NB4 (cell line): ENCODE results near the gene GOLGA1.

Source experiments
- POLR2A ChIP-seq: IDR thresholded peaks from 2 replicates; pipeline ENCODE4 v1.6.1; 2011; ENCODE audit warnings: mild to moderate bottlenecking; ENCODE audit not compliant: insufficient read length; ENCODE audit errors: extremely low read depth
- TF ChIP-seq, protein P1 (sequence below): IDR thresholded peaks from one replicate; pipeline ENCODE4 v1.5.1; 2012; ENCODE audit warnings: low read depth, low read length

DNA sequence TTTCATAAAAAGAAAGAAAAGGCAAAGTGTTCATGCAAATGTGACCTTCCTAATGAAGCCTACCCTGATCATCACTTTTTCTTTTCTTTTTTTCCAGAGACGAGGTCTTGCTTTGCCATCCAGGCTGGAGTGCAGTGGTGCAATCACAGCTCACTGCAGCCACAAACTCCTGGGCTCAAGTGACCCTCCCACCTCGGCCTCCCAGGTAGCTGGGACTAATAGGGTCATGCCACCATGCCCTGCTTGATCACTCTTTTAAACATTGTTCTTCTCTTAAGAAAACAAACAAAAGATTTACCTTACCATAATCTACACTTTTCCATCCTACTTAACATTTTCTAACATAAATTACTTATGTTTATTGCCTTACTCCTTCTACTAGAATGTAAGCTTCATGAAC lies 8.5 kb upstream of the GOLGA1 start:
- TF ChIP-seq, protein P1, sequence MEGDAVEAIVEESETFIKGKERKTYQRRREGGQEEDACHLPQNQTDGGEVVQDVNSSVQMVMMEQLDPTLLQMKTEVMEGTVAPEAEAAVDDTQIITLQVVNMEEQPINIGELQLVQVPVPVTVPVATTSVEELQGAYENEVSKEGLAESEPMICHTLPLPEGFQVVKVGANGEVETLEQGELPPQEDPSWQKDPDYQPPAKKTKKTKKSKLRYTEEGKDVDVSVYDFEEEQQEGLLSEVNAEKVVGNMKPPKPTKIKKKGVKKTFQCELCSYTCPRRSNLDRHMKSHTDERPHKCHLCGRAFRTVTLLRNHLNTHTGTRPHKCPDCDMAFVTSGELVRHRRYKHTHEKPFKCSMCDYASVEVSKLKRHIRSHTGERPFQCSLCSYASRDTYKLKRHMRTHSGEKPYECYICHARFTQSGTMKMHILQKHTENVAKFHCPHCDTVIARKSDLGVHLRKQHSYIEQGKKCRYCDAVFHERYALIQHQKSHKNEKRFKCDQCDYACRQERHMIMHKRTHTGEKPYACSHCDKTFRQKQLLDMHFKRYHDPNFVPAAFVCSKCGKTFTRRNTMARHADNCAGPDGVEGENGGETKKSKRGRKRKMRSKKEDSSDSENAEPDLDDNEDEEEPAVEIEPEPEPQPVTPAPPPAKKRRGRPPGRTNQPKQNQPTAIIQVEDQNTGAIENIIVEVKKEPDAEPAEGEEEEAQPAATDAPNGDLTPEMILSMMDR: no peak
- TF ChIP-seq POLR2A: no peak
